HepG2 (cell line): Measurements from ENCODE around the gene CNEP1R1. TPM values are rescaled to one million over a fixed set of nuclear protein-coding genes. Genes with fewer than 3 reads are reported as not detected.

Source experiments
- AKAP8 ChIP-seq: sonication (generic); formaldehyde crosslinking; IDR thresholded peaks from 2 replicates; pipeline ENCODE4 v1.5.1; 2020; ENCODE audit warnings: mild to moderate bottlenecking, missing genetic modification reagents
- FLYWCH1 ChIP-seq: sonication (generic); formaldehyde crosslinking; IDR thresholded peaks from 2 replicates; pipeline ENCODE4 v1.8.1; 2023; ENCODE audit warnings: mild to moderate bottlenecking, missing genetic modification reagents
- GRHL1 ChIP-seq: sonication (generic); formaldehyde crosslinking; conservative IDR thresholded peaks from 2 replicates; pipeline ENCODE4 v1.8.0; 2022; ENCODE audit warnings: missing genetic modification reagents
- HNRNPL ChIP-seq: fragments of 200-400 bp; formaldehyde crosslinking; IDR thresholded peaks from 2 replicates; pipeline ENCODE4 v1.6.1; 2017; ENCODE audit warnings: mild to moderate bottlenecking, low read depth, low read length
- HOXA9 ChIP-seq: sonication (generic); formaldehyde crosslinking; IDR thresholded peaks from 2 replicates; pipeline ENCODE4 v1.8.1; 2022; ENCODE audit warnings: missing genetic modification reagents, mild to moderate bottlenecking, moderate library complexity, borderline replicate concordance
- PITX1 ChIP-seq: sonication (generic); formaldehyde crosslinking; IDR thresholded peaks from 2 replicates; pipeline ENCODE4 v1.5.1; 2020; ENCODE audit warnings: mild to moderate bottlenecking, missing genetic modification reagents
- RFX5 ChIP-seq: IDR thresholded peaks from 2 replicates; pipeline ENCODE4 v1.6.1; 2011; ENCODE audit warnings: low read depth, low read length, improper control_type of control experiment
- RNF219 ChIP-seq: sonication (generic); formaldehyde crosslinking; IDR thresholded peaks from 2 replicates; pipeline ENCODE4 v1.5.0; 2020; ENCODE audit warnings: mild to moderate bottlenecking, missing genetic modification reagents
- SATB2 ChIP-seq: sonication (generic); formaldehyde crosslinking; IDR thresholded peaks from 2 replicates; pipeline ENCODE4 v1.5.0; 2020; ENCODE audit warnings: missing genetic modification reagents
- THAP11 ChIP-seq: IDR thresholded peaks from 2 replicates; pipeline ENCODE4 v1.6.1; 2016; ENCODE audit warnings: missing biosample characterization, missing genetic modification reagents
- TMF1 ChIP-seq: sonication (generic); formaldehyde crosslinking; IDR thresholded peaks from 2 replicates; pipeline ENCODE4 v1.8.1; 2022; ENCODE audit warnings: low read depth, missing genetic modification reagents
- ZFP36L1 ChIP-seq: sonication (generic); formaldehyde crosslinking; IDR thresholded peaks from 2 replicates; pipeline ENCODE4 v1.8.0; 2022; ENCODE audit warnings: mild to moderate bottlenecking, missing genetic modification reagents, moderate library complexity
- ZFYVE20 ChIP-seq: sonication (generic); formaldehyde crosslinking; IDR thresholded peaks from 2 replicates; pipeline ENCODE4 v1.8.0; 2023; ENCODE audit warnings: low read depth, mild to moderate bottlenecking, moderate library complexity, missing genetic modification reagents, borderline replicate concordance
- ZNF10 ChIP-seq: sonication (generic); formaldehyde crosslinking; IDR thresholded peaks from 2 replicates; pipeline ENCODE4 v1.4.0; 2020; ENCODE audit warnings: mild to moderate bottlenecking, low read depth, missing genetic modification reagents, borderline replicate concordance
- ZNF17 ChIP-seq: sonication (generic); formaldehyde crosslinking; IDR thresholded peaks from 2 replicates; pipeline ENCODE4 v1.5.0; 2020; ENCODE audit warnings: mild to moderate bottlenecking, missing genetic modification reagents
- ZNF260 ChIP-seq: sonication (generic); formaldehyde crosslinking; IDR thresholded peaks from 2 replicates; pipeline ENCODE4 v1.4.0; 2020; ENCODE audit warnings: missing genetic modification reagents, low read depth, mild to moderate bottlenecking, borderline replicate concordance
- ZNF557 ChIP-seq: sonication (generic); formaldehyde crosslinking; IDR thresholded peaks from 2 replicates; pipeline ENCODE4 v1.4.0; 2020; ENCODE audit warnings: missing genetic modification reagents
- ZZZ3 ChIP-seq: sonication (generic); formaldehyde crosslinking; IDR thresholded peaks from 2 replicates; pipeline ENCODE4 v1.4.0; 2020; ENCODE audit warnings: missing genetic modification reagents, mild to moderate bottlenecking, borderline replicate concordance
- polyA plus RNA-seq, 8 experiments: library from polyadenylated mRNA; depleted of rRNA in 3 of 8; stranded (reverse) in 7 of 8; unstranded in 1 of 8; fragments of >200 nt; fragmentation: Illumina TruSeq in 4 of 8; extraction: Trizol in 4 of 8; gene quantifications; 2 replicates each; pipeline versions ENCODE4 v1.2.1 to v1.2.3, GENCODE V29; 2011 to 2016; ENCODE audit warnings: low read depth in 4 of 8, missing spikeins in 1 of 8, mixed read lengths in 1 of 8; ENCODE audit not compliant: insufficient read depth in 1 of 8
- total RNA-seq, 5 experiments: library from RNA; depleted of rRNA; stranded (reverse); fragments of >200 nt; fragmentation: Illumina TruSeq; extraction: Trizol; gene quantifications; 2 replicates each; pipeline ENCODE4 v1.2.3, GENCODE V29; 2016; ENCODE audit warnings: low read depth in 1 of 5
- TF ChIP-seq, protein P1 (sequence below): sonication (generic); formaldehyde crosslinking; IDR thresholded peaks from 2 replicates; pipeline ENCODE4 v1.4.0; 2020; ENCODE audit warnings: missing genetic modification reagents
- TF ChIP-seq, protein P2 (sequence below): sonication (generic); formaldehyde crosslinking; conservative IDR thresholded peaks from 2 replicates; pipeline ENCODE4 v1.4.0; 2020; ENCODE audit warnings: missing genetic modification reagents
- TF ChIP-seq, protein P3 (sequence below): fragments of 450-650 bp; IDR thresholded peaks from 2 replicates; pipeline ENCODE4 v1.6.1; 2016

CNEP1R1 gene
- total and polyA plus RNA-seq, 2 of the 13 experiments (the other 11 are each of a cell fraction or from before 2014, with no cell fraction given) = 23.6 to 26.8 TPM

GRCh38 chr16:50035468-50035992, 10.5 kb downstream of the CNEP1R1 start (continued):
- TF ChIP-seq ZFYVE20 (CRISPR knock-in tag) = no peak
- no peak for TF ChIP-seq ZNF10 (CRISPR knock-in tag)
- TF ChIP-seq THAP11 = peak; percentile 54
- TF ChIP-seq, protein P1, sequence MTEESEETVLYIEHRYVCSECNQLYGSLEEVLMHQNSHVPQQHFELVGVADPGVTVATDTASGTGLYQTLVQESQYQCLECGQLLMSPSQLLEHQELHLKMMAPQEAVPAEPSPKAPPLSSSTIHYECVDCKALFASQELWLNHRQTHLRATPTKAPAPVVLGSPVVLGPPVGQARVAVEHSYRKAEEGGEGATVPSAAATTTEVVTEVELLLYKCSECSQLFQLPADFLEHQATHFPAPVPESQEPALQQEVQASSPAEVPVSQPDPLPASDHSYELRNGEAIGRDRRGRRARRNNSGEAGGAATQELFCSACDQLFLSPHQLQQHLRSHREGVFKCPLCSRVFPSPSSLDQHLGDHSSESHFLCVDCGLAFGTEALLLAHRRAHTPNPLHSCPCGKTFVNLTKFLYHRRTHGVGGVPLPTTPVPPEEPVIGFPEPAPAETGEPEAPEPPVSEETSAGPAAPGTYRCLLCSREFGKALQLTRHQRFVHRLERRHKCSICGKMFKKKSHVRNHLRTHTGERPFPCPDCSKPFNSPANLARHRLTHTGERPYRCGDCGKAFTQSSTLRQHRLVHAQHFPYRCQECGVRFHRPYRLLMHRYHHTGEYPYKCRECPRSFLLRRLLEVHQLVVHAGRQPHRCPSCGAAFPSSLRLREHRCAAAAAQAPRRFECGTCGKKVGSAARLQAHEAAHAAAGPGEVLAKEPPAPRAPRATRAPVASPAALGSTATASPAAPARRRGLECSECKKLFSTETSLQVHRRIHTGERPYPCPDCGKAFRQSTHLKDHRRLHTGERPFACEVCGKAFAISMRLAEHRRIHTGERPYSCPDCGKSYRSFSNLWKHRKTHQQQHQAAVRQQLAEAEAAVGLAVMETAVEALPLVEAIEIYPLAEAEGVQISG (CRISPR knock-in tag) = no peak
- TF ChIP-seq FLYWCH1 = no peak
- TF ChIP-seq RFX5 = no peak
- no peak for TF ChIP-seq ZNF17 (CRISPR knock-in tag)
- TF ChIP-seq TMF1 (CRISPR knock-in tag) = no peak
- TF ChIP-seq HNRNPL = no peak
- no peak for TF ChIP-seq ZNF557 (CRISPR knock-in tag)
- TF ChIP-seq, protein P2, sequence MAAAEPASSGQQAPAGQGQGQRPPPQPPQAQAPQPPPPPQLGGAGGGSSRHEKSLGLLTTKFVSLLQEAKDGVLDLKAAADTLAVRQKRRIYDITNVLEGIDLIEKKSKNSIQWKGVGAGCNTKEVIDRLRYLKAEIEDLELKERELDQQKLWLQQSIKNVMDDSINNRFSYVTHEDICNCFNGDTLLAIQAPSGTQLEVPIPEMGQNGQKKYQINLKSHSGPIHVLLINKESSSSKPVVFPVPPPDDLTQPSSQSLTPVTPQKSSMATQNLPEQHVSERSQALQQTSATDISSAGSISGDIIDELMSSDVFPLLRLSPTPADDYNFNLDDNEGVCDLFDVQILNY = no peak
- no peak for TF ChIP-seq ZFP36L1 (CRISPR knock-in tag)
- TF ChIP-seq, protein P3, sequence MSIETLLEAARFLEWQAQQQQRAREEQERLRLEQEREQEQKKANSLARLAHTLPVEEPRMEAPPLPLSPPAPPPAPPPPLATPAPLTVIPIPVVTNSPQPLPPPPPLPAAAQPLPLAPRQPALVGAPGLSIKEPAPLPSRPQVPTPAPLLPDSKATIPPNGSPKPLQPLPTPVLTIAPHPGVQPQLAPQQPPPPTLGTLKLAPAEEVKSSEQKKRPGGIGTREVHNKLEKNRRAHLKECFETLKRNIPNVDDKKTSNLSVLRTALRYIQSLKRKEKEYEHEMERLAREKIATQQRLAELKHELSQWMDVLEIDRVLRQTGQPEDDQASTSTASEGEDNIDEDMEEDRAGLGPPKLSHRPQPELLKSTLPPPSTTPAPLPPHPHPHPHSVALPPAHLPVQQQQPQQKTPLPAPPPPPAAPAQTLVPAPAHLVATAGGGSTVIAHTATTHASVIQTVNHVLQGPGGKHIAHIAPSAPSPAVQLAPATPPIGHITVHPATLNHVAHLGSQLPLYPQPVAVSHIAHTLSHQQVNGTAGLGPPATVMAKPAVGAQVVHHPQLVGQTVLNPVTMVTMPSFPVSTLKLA = no peak
- TF ChIP-seq AKAP8 (CRISPR knock-in tag) = no peak
- no peak for TF ChIP-seq ZZZ3 (CRISPR knock-in tag)
- no peak for TF ChIP-seq GRHL1
- TF ChIP-seq ZNF260 (CRISPR knock-in tag) = no peak
- no peak for TF ChIP-seq SATB2 (CRISPR knock-in tag)
- peak; percentile 94 for TF ChIP-seq PITX1 (CRISPR knock-in tag)
- no peak for TF ChIP-seq RNF219
- TF ChIP-seq HOXA9 (CRISPR knock-in tag) = no peak
